Neuronal stem cell (in vitro differentiated cells): ENCODE results near the gene ABHD5.
"Not testable (repeated sequence)": the region's sequence is repeated elsewhere in the genome, so short reads cannot be mapped to it uniquely, and the experiment has no call there.

ENCODE experiments used
- DNase-seq: peaks from one replicate; pipeline ENCODE4 v3.0.0-alpha.2; 2013; ENCODE audit warnings: low spot score
- H2AFZ ChIP-seq: one replicate; pipeline ENCODE4 v1.6.1; 2013; ENCODE audit warnings: mild to moderate bottlenecking, low read length, inconsistent platforms
- H2AK5ac ChIP-seq: 2 replicates; pipeline ENCODE4 v1.6.1; 2013; ENCODE audit warnings: low read depth, mild to moderate bottlenecking, inconsistent platforms, low read length, moderate library complexity, mixed read lengths
- H2BK120ac ChIP-seq: 2 replicates; pipeline ENCODE4 v1.6.1; 2013; ENCODE audit warnings: low read depth, mild to moderate bottlenecking, inconsistent platforms, low read length, moderate library complexity, mixed read lengths
- H2BK12ac ChIP-seq: one replicate; pipeline ENCODE4 v1.6.1; 2013; ENCODE audit warnings: low read length, inconsistent platforms
- H2BK15ac ChIP-seq: 2 replicates; pipeline ENCODE4 v1.6.1; 2013; ENCODE audit warnings: mild to moderate bottlenecking, low read length, inconsistent platforms, mixed read lengths
- H2BK5ac ChIP-seq: one replicate; pipeline ENCODE4 v1.6.1; 2013; ENCODE audit warnings: inconsistent platforms, mild to moderate bottlenecking, low read length, moderate library complexity
- H3K14ac ChIP-seq: one replicate; pipeline ENCODE4 v1.6.1; 2013; ENCODE audit warnings: low read length, inconsistent platforms
- H3K18ac ChIP-seq: 2 replicates; pipeline ENCODE4 v1.6.1; 2013; ENCODE audit warnings: low read length, inconsistent platforms
- H3K23ac ChIP-seq: 2 replicates; pipeline ENCODE4 v1.6.1; 2013; ENCODE audit warnings: low read depth, mild to moderate bottlenecking, mixed read lengths, low read length, inconsistent platforms; ENCODE audit not compliant: poor library complexity
- H3K27ac ChIP-seq: replicated peaks from 3 replicates; pipeline ENCODE4 v1.5.1; 2013; ENCODE audit warnings: low read length, inconsistent platforms
- H3K27me3 ChIP-seq, 3 experiments: 2 replicates each; pipeline ENCODE4 v1.6.1; 2013; ENCODE audit warnings: low read length in 3 of 3, mild to moderate bottlenecking in 2 of 3, inconsistent platforms in 1 of 3, low read depth in 1 of 3, mixed read lengths in 1 of 3, moderate library complexity in 1 of 3; ENCODE audit not compliant: control insufficient read depth in 3 of 3, insufficient read depth in 3 of 3
- H3K36me3 ChIP-seq, 2 donors: replicated peaks in 1 of 2; 2 replicates each; pipeline ENCODE4 v1.6.1; 2013; ENCODE audit warnings: low read length in 2 of 2; ENCODE audit not compliant: control insufficient read depth in 2 of 2, insufficient read depth in 2 of 2
- H3K4ac ChIP-seq: 2 replicates; pipeline ENCODE4 v1.6.1; 2013; ENCODE audit warnings: inconsistent platforms, mild to moderate bottlenecking, low read length, moderate library complexity
- H3K4me1 ChIP-seq, 2 donors: 1 replicate in 1 of 2; 2 replicates in 1 of 2; pipeline ENCODE4 v1.6.1; 2013; ENCODE audit warnings: low read length in 2 of 2, low read depth in 1 of 2; ENCODE audit not compliant: control insufficient read depth in 2 of 2, insufficient read depth in 1 of 2
- H3K4me2 ChIP-seq: one replicate; pipeline ENCODE4 v1.6.1; 2013; ENCODE audit warnings: mild to moderate bottlenecking, low read length, inconsistent platforms; ENCODE audit not compliant: insufficient read depth, poor library complexity, severe bottlenecking
- H3K4me3 ChIP-seq, 2 donors: 2 replicates each; pipeline ENCODE4 v1.5.1; 2013; ENCODE audit warnings: low read length in 2 of 2, mild to moderate bottlenecking in 2 of 2, inconsistent platforms in 1 of 2, moderate library complexity in 1 of 2
- H3K79me1 ChIP-seq: one replicate; pipeline ENCODE4 v1.6.1; 2013; ENCODE audit warnings: low read depth, mild to moderate bottlenecking, inconsistent platforms, low read length, moderate library complexity
- H3K9ac ChIP-seq: one replicate; pipeline ENCODE4 v1.6.1; 2013; ENCODE audit warnings: mild to moderate bottlenecking, low read depth, low read length, inconsistent platforms; ENCODE audit not compliant: poor library complexity
- H3K9me3 ChIP-seq, 2 donors: replicated peaks in 1 of 2; 2 replicates each; pipeline versions ENCODE3 to v1.6.1; 2013; ENCODE audit warnings: low read length in 2 of 2, mild to moderate bottlenecking in 2 of 2, inconsistent platforms in 1 of 2, low read depth in 1 of 2, mixed read lengths in 1 of 2, moderate library complexity in 1 of 2; ENCODE audit not compliant: control insufficient read depth in 2 of 2, insufficient read depth in 1 of 2
- H4K8ac ChIP-seq: one replicate; pipeline ENCODE4 v1.6.1; 2013; ENCODE audit warnings: low read depth, mild to moderate bottlenecking, inconsistent platforms, low read length, moderate library complexity
- H4K91ac ChIP-seq: one replicate; pipeline ENCODE4 v1.6.1; 2013; ENCODE audit warnings: low read length, low read depth, mild to moderate bottlenecking, inconsistent platforms; ENCODE audit not compliant: poor library complexity
- WGBS, 2 donors: extraction: QIAGEN DNeasy Blood & Tissue Kit; methylation state at CpG; one replicate each; pipeline ENCODE4 v1.1.7; 2013; ENCODE audit warnings: missing lambda C conversion rate in 2 of 2, mixed read lengths in 1 of 2; ENCODE audit not compliant: insufficient read length in 2 of 2, insufficient replicate concordance in 1 of 2; ENCODE audit errors: extremely low coverage in 2 of 2; 5-methylcytosine and 5-hydroxymethylcytosine counted together

ABHD5 gene

DNA sequence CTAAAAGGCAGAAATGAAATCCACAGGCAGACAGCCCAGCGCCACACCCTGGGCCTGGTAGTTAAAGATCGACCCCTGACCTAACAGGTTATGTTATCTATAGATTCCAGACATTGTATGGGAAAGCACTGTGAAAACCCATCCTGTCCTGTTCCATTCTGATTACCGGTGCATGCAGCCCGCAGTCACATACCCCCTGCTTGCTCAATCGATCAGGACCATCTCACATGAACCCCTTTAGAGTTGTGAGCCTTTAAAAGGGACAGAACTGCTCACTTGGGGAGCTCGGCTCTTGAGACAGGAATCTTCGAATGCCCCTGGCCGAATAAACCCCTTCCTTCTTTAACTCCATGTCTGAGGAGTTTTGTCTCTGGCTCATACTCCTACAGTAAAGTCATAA, 12.4 kb upstream of the ABHD5 start:
- not testable (repeated sequence) for H2AFZ ChIP-seq, H3K4me3 ChIP-seq, DNase-seq, H3K36me3 ChIP-seq, H2AK5ac ChIP-seq, H3K27ac ChIP-seq, H2BK5ac ChIP-seq, H3K18ac ChIP-seq, H3K79me1 ChIP-seq, H3K9me3 ChIP-seq, H3K14ac ChIP-seq, H2BK120ac ChIP-seq, H4K91ac ChIP-seq, H2BK15ac ChIP-seq, H2BK12ac ChIP-seq, H4K8ac ChIP-seq, H3K4me2 ChIP-seq, H3K23ac ChIP-seq, H3K27me3 ChIP-seq, H3K4ac ChIP-seq, H3K9ac ChIP-seq, H3K4me1 ChIP-seq
- WGBS, 2 donors: no CpG with 5 or more reads among the region's 8 CpGs

GRCh38 chr3:43678887-43679449, 11.8 kb upstream of the ABHD5 start:
- not testable (repeated sequence) for H3K14ac ChIP-seq, H4K8ac ChIP-seq, H3K9me3 ChIP-seq, H3K27ac ChIP-seq, DNase-seq, H3K36me3 ChIP-seq, H3K79me1 ChIP-seq, H3K4ac ChIP-seq, H2AK5ac ChIP-seq, H3K4me3 ChIP-seq, H2BK12ac ChIP-seq, H3K4me2 ChIP-seq, H4K91ac ChIP-seq, H3K9ac ChIP-seq, H2BK120ac ChIP-seq, H2BK15ac ChIP-seq, H3K4me1 ChIP-seq, H3K23ac ChIP-seq, H2AFZ ChIP-seq, H3K27me3 ChIP-seq, H2BK5ac ChIP-seq, H3K18ac ChIP-seq
- no CpG with 5 or more reads among the region's 20 CpGs for WGBS, 2 donors

DNA sequence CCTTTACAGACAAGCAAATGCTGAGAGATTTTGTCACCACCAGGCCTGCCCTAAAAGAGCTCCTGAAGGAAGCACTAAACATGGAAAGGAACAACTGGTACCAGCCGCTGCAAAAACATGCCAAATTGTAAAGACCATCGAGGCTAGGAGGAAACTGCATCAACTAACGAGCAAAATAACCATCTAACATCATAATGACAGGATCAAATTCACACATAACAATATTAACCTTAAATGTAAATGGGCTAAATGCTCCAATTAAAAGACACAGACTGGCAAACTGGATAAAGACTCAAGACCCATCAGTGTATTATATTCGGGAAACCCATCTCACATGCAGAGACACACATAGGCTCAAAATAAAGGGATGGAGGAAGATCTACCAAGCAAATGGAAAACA, 9.9 kb upstream of the ABHD5 start:
- not testable (repeated sequence) for H4K8ac ChIP-seq, H3K9me3 ChIP-seq, H3K79me1 ChIP-seq, H3K27me3 ChIP-seq, DNase-seq, H3K14ac ChIP-seq, H3K27ac ChIP-seq, H3K4me1 ChIP-seq, H4K91ac ChIP-seq, H2AK5ac ChIP-seq, H3K36me3 ChIP-seq, H2BK120ac ChIP-seq, H3K9ac ChIP-seq, H2AFZ ChIP-seq, H3K18ac ChIP-seq, H3K23ac ChIP-seq, H2BK15ac ChIP-seq, H2BK12ac ChIP-seq, H3K4me2 ChIP-seq, H3K4me3 ChIP-seq, H3K4ac ChIP-seq, H2BK5ac ChIP-seq
- no CpG with 5 or more reads among the region's 4 CpGs for WGBS, 2 donors

DNA sequence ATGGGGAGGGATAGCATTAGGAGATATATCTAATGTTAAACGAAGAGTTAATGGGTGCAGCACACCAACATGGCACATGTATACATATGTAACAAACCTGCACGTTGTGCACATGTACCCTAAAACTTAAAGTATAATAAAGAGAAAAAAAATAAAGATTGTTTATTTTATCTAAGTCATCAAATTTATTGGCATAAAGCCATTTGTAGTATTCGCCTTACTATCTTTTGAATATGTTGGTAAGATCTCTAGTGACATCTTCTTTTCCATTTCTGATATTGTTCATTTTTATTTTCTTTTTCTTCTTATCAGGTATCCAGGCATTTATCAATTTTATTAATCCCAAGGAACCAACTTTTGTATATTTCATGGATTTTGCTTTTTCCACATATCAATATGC, 5.8 kb upstream of the ABHD5 start:
- no peak overlapping the region for H3K18ac ChIP-seq
- no peaks in the 10 kb centered on the region for H3K79me1 ChIP-seq
- no peak overlapping the region for H2AFZ ChIP-seq
- H2BK120ac ChIP-seq: no peak overlapping the region
- no peak for DNase-seq
- no peak overlapping the region for H3K14ac ChIP-seq
- no peak overlapping the region for H2BK12ac ChIP-seq
- H3K27me3 ChIP-seq: no peaks in the 10 kb centered on the region
- WGBS, 2 donors: no CpG with 5 or more reads among the region's 3 CpGs
- H3K4ac ChIP-seq: no peak overlapping the region
- no peaks in the 10 kb centered on the region for H3K4me1 ChIP-seq
- H3K9me3 ChIP-seq: no peaks in the 10 kb centered on the region
- H3K4me2 ChIP-seq: no peak overlapping the region
- H4K91ac ChIP-seq: no peak overlapping the region
- no peak overlapping the region for H2AK5ac ChIP-seq
- H3K4me3 ChIP-seq: no peak overlapping the region
- H4K8ac ChIP-seq: no peak overlapping the region
- H3K23ac ChIP-seq: no peak overlapping the region
- H2BK5ac ChIP-seq: no peak overlapping the region
- no peak overlapping the region for H3K9ac ChIP-seq
- peaks cover 0 to 4% of the 10 kb centered on the region in 2 donors for H3K36me3 ChIP-seq
- H3K27ac ChIP-seq: no peak overlapping the region
- H2BK15ac ChIP-seq: no peak overlapping the region
